Measurements from ENCODE around the gene TEKT5.

TEKT5 gene

GRCh38 chr16:10647264-10647720, 47.4 kb downstream of the TEKT5 start:
- Histone ChIP-seq H3K4me1 (ENCODE audit: low read length) (peaks cover 16% of the 10 kb centered on the region), H3K79me2 (ENCODE audit: low read length) (no peaks in the 10 kb centered on the region), H3K9me3 (replicated peaks; ENCODE audit: insufficient read depth, low read length) (no peaks in the 10 kb centered on the region), H3K9ac (ENCODE audit: low read length) (no peak overlapping the region), H3K9me2 (replicated peaks; ENCODE audit: insufficient read depth, low read length) (no peaks in the 10 kb centered on the region), H3K27me3 (replicated peaks; ENCODE audit: insufficient read depth, low read length) (no peaks in the 10 kb centered on the region), H3F3A (ENCODE audit: insufficient read depth, low read length) (0 out of 2 replicates have a peak, but pooled peaks cover 8% of the 10 kb centered on the region), H4K20me1 (ENCODE audit: insufficient read depth, low read length) (no peaks in the 10 kb centered on the region), H3K27ac (ENCODE audit: low read length) (no peak overlapping the region), H3K4me3 (ENCODE audit: low read length) (no peak overlapping the region), H3K36me3 (replicated peaks; ENCODE audit: insufficient read depth, low read length) (no peaks in the 10 kb centered on the region), H2AFZ (ENCODE audit: low read length) (no peak overlapping the region), H3K4me2 (ENCODE audit: low read depth, low read length) (no peak overlapping the region)
- no peak for TF ChIP-seq EZH2 (optimal IDR thresholded peaks at IDR 0.05; ENCODE audit: low read depth, low read length)
- no peak for TF ChIP-seq EZH2phosphoT487 (IDR thresholded peaks at IDR 0.05; ENCODE audit: low read length)
- no peak for TF ChIP-seq CTCF (IDR thresholded peaks at IDR 0.05; ENCODE audit: low read length)
- DNase-seq: no peak

GRCh38 chr16:10646581-10647263, 48.0 kb downstream of the TEKT5 start:
- Histone ChIP-seq H3K9me3 (replicated peaks; ENCODE audit: insufficient read depth, low read length) (no peaks in the 10 kb centered on the region), H3F3A (ENCODE audit: insufficient read depth, low read length) (0 out of 2 replicates have a peak, but pooled peaks cover 8% of the 10 kb centered on the region), H3K4me2 (ENCODE audit: low read depth, low read length) (no peak overlapping the region), H3K79me2 (ENCODE audit: low read length) (no peaks in the 10 kb centered on the region), H4K20me1 (ENCODE audit: insufficient read depth, low read length) (no peaks in the 10 kb centered on the region), H3K9me2 (replicated peaks; ENCODE audit: insufficient read depth, low read length) (no peaks in the 10 kb centered on the region), H3K27ac (ENCODE audit: low read length) (no peak overlapping the region), H3K9ac (ENCODE audit: low read length) (no peak overlapping the region), H2AFZ (ENCODE audit: low read length) (no peak overlapping the region), H3K4me1 (ENCODE audit: low read length) (peaks cover 16% of the 10 kb centered on the region), H3K4me3 (ENCODE audit: low read length) (no peak overlapping the region), H3K36me3 (replicated peaks; ENCODE audit: insufficient read depth, low read length) (no peaks in the 10 kb centered on the region), H3K27me3 (replicated peaks; ENCODE audit: insufficient read depth, low read length) (no peaks in the 10 kb centered on the region)
- DNase-seq: no peak
- TF ChIP-seq EZH2phosphoT487 (IDR thresholded peaks at IDR 0.05; ENCODE audit: low read length): no peak
- TF ChIP-seq CTCF (IDR thresholded peaks at IDR 0.05; ENCODE audit: low read length): no peak
- no peak for TF ChIP-seq EZH2 (optimal IDR thresholded peaks at IDR 0.05; ENCODE audit: low read depth, low read length)

GRCh38 chr16:10646228-10646580, 48.5 kb downstream of the TEKT5 start:
- Histone ChIP-seq H3K9ac (ENCODE audit: low read length) (no peak overlapping the region), H3K4me1 (ENCODE audit: low read length) (peaks cover 16% of the 10 kb centered on the region), H3K27me3 (replicated peaks; ENCODE audit: insufficient read depth, low read length) (no peaks in the 10 kb centered on the region), H3K27ac (ENCODE audit: low read length) (no peak overlapping the region), H3F3A (ENCODE audit: insufficient read depth, low read length) (0 out of 2 replicates have a peak, but pooled peaks cover 8% of the 10 kb centered on the region), H3K36me3 (replicated peaks; ENCODE audit: insufficient read depth, low read length) (no peaks in the 10 kb centered on the region), H3K4me3 (ENCODE audit: low read length) (no peak overlapping the region), H2AFZ (ENCODE audit: low read length) (no peak overlapping the region), H3K9me2 (replicated peaks; ENCODE audit: insufficient read depth, low read length) (no peaks in the 10 kb centered on the region), H3K79me2 (ENCODE audit: low read length) (no peaks in the 10 kb centered on the region), H4K20me1 (ENCODE audit: insufficient read depth, low read length) (no peaks in the 10 kb centered on the region), H3K4me2 (ENCODE audit: low read depth, low read length) (no peak overlapping the region), H3K9me3 (replicated peaks; ENCODE audit: insufficient read depth, low read length) (no peaks in the 10 kb centered on the region)
- TF ChIP-seq EZH2phosphoT487 (IDR thresholded peaks at IDR 0.05; ENCODE audit: low read length): no peak
- no peak for TF ChIP-seq CTCF (IDR thresholded peaks at IDR 0.05; ENCODE audit: low read length)
- no peak for TF ChIP-seq EZH2 (optimal IDR thresholded peaks at IDR 0.05; ENCODE audit: low read depth, low read length)
- DNase-seq: no peak
